Astrocyte of the cerebellum (primary cell): ENCODE measurements around the gene ROBO3.

Experiments
- DNase-seq: peaks from one replicate; pipeline ENCODE4 v3.0.0-alpha.2; 2011; ENCODE audit warnings: low read depth
- H3K4me3 ChIP-seq: 2 replicates; pipeline ENCODE4 v1.5.1; 2011; ENCODE audit warnings: mild to moderate bottlenecking, low read depth, low read length, moderate library complexity
- in situ Hi-C: cut with HindIII; loops from 2 replicates; pipeline ENCODE4 v1.10.0; 2017; ENCODE audit warnings: low sequenced_read_pairs
- TF ChIP-seq, protein P1 (sequence below): IDR thresholded peaks from 2 replicates; pipeline ENCODE4 v1.5.1; 2012; ENCODE audit warnings: low read length, low read depth, moderate library complexity, mild to moderate bottlenecking; ENCODE audit errors: missing control alignments

The ROBO3 gene

GRCh38 chr11:124894606-124895430 lies 29.6 kb downstream of the ROBO3 start:
- DNase-seq, result no peak
- no peak overlapping the region for H3K4me3 ChIP-seq
- in situ Hi-C loops, result no loop called here
- TF ChIP-seq, protein P1, sequence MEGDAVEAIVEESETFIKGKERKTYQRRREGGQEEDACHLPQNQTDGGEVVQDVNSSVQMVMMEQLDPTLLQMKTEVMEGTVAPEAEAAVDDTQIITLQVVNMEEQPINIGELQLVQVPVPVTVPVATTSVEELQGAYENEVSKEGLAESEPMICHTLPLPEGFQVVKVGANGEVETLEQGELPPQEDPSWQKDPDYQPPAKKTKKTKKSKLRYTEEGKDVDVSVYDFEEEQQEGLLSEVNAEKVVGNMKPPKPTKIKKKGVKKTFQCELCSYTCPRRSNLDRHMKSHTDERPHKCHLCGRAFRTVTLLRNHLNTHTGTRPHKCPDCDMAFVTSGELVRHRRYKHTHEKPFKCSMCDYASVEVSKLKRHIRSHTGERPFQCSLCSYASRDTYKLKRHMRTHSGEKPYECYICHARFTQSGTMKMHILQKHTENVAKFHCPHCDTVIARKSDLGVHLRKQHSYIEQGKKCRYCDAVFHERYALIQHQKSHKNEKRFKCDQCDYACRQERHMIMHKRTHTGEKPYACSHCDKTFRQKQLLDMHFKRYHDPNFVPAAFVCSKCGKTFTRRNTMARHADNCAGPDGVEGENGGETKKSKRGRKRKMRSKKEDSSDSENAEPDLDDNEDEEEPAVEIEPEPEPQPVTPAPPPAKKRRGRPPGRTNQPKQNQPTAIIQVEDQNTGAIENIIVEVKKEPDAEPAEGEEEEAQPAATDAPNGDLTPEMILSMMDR, result no peak

DNA sequence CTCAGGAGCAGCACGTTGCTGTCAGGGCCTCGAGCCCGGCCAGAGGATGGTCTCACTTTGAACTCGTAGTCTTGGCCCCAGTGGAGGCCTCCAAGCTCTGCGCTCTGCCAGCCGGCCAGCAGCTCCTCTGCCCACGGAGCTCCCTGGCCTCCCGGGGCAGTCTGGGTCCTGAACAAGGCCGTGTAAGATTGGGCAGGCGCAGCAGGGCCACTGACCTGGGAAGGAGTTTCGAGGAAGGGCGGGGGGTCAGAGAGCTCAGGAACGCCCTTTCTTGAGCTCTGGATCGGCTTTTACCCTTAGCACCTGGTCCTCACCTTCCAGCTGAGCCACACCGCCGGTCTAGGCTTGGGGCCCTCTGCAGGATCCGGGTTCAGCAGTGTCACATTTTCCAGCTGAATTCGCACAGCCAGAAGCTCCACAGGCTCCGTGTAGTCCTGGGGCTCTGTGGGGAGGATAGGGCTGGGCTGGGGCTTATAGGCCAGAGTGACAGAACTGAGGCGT lies 30.3 kb downstream of the ROBO3 start:
- no peak for DNase-seq
- TF ChIP-seq, protein P1, result no peak
- in situ Hi-C loops, result no loop called here
- no peak overlapping the region for H3K4me3 ChIP-seq

- in situ Hi-C loops, result no loop called here
- DNase-seq, result no peak
- no peak overlapping the region for H3K4me3 ChIP-seq
- TF ChIP-seq, protein P1, result no peak
Observed at GRCh38 chr11:124896071-124896750, 31.0 kb downstream of the ROBO3 start.

DNA sequence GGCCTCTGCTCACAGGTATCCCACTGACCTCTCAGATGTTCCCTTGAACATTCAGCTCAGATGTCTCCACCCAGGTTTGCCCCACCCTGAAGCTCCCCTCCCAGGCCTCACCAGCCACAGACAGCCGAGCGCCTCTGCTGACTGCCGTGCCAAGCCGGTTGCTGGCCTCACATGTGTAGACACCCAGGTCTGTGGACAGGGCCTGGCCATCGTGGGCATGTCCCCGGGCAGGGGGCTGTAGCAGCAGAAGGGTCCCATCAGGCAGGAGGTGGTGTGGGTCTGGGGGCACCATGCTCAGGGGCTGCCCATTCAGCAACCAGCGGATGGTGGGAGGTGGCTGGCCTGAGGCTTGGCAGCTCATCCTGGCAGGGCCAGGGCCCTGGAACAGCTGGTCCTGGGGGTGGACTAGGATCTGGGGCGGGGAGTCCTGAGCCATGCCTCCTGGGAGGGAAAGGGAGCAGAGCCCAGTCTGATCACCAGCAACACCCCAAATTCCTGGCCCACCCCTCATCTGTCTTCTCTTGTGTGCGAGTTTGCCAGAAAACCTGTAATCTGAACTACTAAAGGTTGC lies 31.7 kb downstream of the ROBO3 start:
- TF ChIP-seq, protein P1, result no peak
- no peak overlapping the region for H3K4me3 ChIP-seq

DNA sequence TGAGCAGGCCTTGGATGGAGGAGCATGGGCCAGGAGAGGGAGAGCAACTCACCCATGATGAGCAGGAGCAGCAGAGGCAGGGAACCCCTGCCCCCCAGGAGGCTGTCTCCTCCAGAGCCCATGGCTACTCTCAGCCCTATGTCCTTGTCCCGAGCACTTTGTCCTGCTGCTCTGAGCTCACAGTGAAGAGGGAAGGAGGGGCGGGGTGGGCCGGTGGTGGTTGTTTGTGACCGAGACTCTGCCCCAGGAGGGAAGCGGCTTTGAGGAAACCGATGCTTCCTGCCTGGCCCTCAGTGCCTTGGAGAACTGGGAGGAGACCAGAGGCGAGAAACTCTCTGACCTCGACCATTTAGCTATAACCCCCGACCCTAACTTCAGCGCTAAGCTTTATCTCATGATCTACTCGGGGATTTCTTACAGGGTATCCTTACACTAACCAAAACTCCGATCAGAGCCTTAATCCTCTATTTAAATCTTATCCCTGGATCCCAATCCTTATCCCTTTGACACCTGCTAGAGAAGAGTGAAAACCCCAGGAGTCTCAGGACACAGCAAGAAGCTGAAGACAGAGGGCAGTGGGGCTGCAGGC lies 32.5 kb downstream of the ROBO3 start, which contains the start of gene ROBO4:
ROBO4 (minus strand) TSS at position 192 of the 589 bp plus-strand sequence; CDS start at position 122, 70 bp downstream.
- no peak within 1 kb of the TSS for H3K4me3 ChIP-seq
- TF ChIP-seq, protein P1, result no peak
- in situ Hi-C loops, result no loop called here
- DNase-seq, result no peak

More for the DNA sequence above, 31.7 kb downstream of the ROBO3 start:
- in situ Hi-C loops, result no loop called here
- no peak for DNase-seq

DNA sequence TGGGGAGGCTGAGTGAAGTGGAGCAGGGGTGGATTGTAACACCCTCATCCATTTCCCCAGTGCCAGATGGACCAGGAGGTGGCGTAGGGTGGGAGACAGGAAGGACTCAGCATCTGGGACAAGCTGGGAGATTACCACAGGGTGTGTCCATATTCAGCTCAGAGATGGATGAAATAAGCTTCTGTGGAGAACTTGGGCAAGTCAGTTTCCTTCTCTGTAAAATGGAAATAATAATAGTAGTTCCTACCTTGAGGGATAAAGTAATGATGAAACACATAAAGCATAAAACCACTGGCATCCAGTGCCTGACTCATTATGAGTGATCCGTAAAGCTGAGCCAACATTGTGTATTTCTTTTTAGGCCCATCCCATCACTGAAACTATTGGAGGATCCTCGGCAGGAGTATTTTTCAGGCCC lies 33.0 kb downstream of the ROBO3 start:
- no peak overlapping the region for H3K4me3 ChIP-seq
- DNase-seq, result peak; percentile 89
- TF ChIP-seq, protein P1, result no peak
- in situ Hi-C loops, result no loop called here
